HPDE6-E6E7 (cell line): ENCODE measurements around the gene SEC14L3.

ENCODE experiments used
- DNase-seq: peaks from one replicate; pipeline ENCODE4 v3.0.0; 2011; ENCODE audit warnings: missing footprints; ENCODE audit errors: extremely low spot score

Gene SEC14L3

DNA sequence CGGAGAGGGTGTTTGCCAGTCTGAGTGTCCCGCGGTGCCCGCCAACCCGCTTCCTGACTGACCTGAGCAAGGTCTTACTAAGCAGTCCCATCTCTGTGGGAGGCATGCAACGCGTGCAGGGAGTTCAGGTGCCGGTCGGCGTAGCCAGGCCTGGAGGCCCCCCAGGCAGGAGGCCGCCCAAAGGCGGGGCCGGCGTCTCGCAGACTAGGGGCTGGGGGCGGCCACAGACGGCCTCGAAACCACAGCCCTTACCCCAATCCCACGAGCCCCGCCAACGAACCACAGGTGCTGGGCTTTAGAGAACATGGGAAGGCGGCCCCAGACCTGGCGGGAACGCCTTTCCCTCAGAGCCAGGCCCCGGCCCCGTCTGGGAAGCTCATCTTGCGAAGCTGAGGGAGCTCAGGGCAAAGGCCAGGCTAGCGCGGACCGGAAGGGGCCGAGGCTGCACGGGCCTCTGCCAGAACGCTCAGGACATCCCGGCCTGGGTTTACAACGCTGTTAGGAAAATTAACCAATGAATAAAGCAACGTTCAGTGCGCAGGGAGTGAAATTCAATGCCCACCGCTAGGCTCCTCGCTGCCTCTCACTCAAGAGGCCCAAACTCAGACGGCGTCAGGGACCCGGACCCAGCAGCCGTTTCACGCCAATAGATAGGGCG lies 48.4 kb downstream of the SEC14L3 start:
- DNase-seq: no peak

DNA sequence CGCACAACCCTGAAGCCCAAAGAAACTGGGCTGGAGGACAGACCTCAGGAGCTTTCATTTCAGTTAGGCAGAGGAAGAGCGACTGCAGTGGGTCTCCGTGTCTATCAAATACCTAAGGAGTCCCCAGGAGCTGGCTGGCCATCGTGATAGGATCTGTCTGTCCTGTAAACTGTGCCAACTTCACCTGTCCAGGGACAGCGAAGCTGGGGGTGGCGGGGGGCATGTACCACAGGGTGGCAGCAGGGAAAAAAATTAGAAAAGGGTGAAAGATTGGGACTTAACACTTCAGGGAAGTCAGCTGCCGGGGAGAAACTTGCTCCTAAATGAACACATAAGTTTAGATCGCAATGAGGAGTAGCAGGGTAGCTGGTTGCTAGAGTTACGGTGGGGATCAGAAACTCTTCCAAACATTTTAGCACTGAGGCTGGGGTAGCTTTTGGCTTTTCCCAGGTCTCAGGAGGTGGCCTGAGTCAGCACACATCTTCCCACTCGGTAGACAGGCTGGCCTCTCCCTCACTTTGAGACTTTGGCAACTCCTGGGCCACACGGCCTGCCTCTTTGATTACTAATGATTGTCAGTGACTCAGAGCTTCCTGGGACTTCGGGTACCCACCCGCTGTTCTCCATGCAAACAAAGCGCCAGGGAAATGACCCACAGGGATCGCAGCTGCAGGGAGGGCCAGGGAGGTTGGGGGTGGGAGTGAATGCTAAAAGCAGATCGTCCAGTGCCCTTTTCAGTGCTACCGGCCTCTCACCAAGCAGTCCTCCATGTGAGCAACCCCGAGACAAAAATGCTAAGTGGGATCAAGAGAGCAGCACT lies 49.1 kb downstream of the SEC14L3 start:
- DNase-seq: peak; percentile 80

DNA sequence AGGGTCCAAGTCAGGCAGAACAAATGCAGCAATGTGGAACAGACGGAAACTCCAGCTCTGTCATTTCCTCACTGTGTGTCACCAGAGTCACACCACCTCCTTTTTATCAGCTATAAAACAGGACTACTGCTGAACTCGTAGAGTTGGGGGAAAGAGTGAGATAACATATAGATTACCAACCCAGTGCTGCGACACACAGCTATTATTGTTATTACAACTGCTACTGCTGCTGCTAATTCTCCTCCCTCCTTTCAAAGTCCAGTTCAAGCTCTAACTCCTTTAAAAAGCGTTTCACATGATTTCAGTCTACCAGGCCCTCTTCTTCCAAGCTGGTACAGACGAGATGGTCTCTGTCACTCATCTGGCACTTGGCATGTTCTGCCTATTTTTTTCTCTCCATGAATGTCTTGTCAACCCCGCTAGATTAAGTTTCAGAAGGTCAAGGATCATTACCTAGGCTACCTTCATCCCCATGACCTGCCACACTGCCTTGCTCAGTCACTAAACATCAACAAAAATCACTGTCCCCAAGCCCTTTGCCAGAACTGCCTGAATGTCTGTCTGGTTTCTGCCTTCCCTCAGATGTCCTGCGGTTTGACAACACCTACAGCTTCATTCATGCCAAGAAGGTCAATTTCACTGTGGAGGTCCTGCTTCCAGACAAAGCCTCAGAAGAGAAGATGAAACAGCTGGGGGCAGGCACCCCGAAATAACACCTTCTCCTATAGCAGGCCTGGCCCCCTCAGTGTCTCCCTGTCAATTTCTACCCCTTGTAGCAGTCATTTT lies 49.9 kb downstream of the SEC14L3 start:
- no peak for DNase-seq

DNA sequence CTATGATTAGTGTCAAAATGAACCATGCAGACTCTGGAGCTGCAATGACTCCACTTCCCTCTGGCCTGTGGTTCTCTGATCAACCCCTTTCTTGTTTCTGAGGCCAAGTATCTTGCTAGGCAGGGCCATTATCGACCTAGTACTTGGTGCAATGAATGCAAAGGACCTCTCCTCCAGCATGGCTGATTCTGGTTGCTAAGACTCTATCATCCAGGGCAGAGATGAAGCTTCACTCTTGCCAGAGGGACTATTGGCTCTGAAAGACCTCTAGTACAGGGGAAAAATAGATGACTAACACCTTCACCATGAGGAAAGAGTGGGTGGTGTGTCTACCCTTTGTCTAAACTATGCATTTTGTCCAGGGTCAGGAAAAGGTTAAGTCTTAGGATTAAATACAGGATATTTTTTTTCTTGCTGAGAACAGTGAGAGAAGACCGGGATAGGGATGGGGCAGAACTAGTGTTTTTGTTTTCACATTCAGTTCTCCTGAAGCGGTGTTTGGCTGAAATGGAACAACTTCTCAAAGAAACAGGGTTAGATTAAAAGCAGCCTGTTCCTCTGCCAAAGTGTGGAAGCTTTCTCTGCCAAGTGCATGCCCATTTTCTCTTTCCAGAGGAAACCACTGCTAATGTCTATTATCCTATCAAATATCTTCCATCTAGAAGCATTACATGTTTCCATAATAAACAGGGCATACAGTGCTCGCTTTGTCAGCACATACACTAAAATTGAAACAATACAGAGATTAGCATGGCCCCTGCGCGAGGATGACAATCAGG lies 51.3 kb downstream of the SEC14L3 start:
- no peak for DNase-seq

DNA sequence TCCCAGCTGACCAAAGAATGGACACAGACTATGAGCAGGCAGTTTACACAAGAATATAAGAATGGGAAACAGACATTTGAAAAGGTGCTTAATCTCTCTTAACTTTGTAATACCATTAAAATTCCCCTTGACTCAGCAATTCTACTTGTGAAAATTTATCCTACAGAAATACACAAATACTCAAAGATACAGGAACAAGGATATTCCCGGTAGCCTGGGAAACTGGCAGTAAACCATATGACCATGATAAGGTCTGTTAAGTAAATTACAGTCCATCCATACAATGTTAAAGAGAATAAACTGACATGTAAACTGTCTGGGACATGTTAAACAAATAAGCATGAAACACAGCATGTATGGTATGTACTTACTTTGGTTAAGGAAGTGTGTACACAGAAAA lies 55.0 kb downstream of the SEC14L3 start:
- no peak for DNase-seq

DNA sequence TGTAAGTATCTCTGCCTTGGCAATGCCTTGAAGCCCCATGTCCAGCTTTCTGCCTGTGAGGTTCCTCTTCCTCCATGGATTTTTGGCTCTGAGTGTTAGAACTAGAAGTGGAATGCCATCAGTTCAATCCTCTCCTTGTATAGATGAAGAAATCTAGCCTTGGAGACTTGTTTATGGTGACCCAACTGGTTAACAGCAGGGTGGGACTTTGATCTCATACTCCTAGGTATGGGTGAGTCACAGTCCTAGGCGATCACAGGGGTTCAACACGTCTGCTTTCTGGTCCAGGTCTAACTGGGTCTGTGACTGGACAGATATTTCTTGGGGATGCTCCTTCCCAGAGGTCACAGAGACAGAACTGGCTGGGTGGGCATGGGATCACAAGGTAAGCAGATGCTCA lies 55.4 kb downstream of the SEC14L3 start:
- no peak for DNase-seq

DNA sequence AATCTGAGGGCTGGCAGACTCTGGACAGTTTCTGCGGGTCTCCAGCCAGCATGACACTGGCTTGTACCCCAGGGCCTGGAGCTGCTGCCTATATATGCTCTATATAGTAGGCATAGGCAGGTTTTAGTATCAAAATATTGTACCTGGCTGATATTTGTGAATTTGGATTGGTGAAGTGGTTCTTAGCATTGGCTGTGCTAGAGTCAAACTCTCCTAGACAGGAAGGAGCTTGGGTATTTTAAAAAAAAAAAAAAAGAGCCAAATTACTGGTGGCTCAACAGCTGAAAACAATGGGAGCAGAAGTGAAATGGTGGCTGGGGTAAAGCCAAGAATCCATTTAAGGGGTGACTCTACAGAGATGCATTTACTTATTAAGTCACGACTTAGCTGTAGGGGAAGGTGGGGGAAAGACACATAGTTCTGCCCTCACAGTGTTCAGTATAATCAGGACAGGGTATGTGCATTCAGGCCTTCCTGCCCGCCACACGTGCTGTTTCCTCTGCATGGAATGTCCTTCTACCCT lies 57.2 kb downstream of the SEC14L3 start:
- no peak for DNase-seq

DNA sequence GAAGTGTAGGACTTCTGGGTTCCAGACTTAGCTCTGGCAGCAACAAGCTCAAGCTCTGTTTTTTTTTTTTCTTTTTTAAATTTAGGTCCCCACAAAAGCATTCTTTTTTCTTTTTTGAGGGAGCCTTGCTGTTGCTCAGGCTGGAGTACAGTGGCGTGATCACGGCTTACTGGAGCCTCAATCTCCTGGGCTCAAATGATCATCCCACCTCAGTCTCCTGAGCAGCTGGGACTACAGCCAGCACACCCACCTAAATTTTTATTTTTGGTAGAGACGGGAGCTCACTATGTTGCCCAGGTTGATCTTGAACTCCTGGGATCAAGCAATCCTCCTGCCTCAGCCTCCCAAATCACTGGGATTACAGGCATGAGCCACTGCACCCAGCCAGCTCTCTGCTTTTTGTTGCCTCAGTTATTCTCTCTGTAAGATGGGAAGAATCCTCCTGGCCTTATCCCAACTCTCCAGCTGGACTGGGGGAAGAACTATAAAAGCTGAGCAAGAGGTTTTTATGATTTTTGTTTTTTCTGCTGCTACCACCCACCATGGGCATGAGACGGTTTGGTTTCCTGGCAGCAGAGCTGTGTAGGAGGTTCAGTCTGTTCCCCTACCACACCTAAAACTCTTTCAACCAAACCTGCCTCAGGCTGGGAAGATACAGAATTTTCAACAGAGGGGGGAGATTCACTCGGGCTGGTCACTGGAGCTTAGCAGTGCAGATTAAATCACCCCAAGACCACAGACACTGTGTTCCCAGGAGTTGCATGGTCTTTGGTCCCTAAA lies 57.9 kb downstream of the SEC14L3 start:
- DNase-seq: no peak

DNA sequence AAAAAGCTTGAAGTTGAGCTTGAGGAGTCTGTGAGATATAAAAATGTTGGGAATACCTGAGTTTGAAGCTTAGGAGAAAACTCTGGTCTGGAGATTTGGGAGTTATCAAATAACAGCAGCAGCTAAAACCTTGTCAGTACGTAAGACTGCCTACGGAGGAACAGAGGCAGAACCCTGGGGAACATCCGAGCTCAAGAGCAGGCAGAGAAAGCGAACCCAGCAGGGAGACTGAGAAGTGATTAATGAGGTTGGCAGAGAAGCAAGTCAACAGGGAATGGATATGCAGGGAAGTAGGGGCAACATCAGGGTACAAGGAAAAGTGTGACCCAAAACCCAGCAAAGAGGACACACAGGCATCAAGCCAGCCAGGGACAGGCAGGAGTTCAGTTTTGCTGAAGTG lies 58.8 kb downstream of the SEC14L3 start:
- no peak for DNase-seq

DNA sequence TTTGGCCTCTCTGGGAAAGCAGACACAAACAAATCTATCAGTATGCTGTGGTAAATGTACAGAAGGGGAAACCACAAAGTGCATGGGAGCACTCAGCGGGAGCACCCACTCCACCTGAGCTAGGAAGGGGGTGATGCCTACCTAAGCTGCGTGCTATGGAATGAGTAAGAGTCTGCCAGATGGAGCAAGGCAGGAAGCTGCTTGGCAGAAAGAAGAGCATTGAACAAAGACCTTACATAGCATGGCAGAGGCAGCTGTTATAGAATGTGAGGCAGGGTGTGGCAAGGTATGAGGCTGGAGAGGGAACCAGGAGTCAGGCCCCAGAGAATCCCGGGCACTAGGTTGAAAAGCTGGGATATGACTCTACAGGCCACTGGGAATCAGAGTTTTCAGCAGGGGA lies 60.0 kb downstream of the SEC14L3 start:
- DNase-seq: no peak
